HUDEP-2 (cell line): ENCODE measurements around the gene ZP2.
"Not testable (repeated sequence)": the region's sequence is repeated elsewhere in the genome, so short reads cannot be mapped to it uniquely, and the experiment has no call there.

Source experiments
- DNase-seq, 76 experiments: peaks; one replicate each; lab custom pipeline; 2025; ENCODE audit not compliant: unreplicated experiment in 76 of 76; lab: John Stamatoyannopoulos, UW

ZP2 gene

GRCh38 chr16:21179126-21179982 is 32.0 kb downstream of the ZP2 start:
- no peak for DNase-seq

GRCh38 chr16:21175397-21175796 is 36.0 kb downstream of the ZP2 start:
- DNase-seq, result no peak

- DNase-seq, result no peak
These were observed 38.7 kb downstream of the ZP2 start for GRCh38 chr16:21172650-21173049.

- not testable (repeated sequence) for DNase-seq
These were observed 41.3 kb downstream of the ZP2 start for GRCh38 chr16:21170116-21170515.

DNA sequence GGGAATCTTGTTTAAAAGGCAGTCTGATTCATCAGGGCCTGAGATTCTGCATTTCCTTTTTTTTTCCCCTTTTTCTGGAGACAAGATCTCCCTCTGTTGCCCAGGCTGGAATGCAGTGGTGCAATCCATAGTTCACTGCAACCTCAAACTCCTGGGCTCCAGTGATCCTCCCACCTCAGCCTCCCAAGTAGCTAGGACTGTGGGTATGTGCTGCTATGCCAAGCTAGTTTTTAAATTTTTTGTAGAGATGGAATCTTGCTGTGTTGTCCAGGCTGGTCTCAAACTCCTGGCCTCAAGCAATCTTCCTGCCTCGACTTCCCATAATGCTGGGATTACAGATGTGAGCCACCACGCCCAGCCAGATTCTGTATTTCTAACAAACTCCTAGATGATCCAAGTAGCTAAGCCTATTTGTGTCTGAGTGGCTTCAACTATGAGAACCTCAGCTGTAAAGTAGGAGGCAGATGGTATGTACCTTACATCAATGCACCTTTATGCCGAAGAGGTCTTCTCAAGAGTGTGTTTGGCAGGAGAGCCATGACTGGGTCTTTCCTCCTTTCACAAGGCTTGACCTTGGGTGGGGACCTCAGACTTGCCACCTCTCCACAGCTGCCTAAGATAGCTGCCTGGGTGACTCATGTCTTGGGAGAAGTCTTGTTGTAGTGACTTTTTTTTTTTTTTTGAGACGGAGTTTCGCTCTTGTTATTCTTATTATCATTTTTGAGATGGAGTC is 42.0 kb downstream of the ZP2 start:
- peak in 43 of 76 experiments; percentile 4 to 59 (median 23) for DNase-seq

DNA sequence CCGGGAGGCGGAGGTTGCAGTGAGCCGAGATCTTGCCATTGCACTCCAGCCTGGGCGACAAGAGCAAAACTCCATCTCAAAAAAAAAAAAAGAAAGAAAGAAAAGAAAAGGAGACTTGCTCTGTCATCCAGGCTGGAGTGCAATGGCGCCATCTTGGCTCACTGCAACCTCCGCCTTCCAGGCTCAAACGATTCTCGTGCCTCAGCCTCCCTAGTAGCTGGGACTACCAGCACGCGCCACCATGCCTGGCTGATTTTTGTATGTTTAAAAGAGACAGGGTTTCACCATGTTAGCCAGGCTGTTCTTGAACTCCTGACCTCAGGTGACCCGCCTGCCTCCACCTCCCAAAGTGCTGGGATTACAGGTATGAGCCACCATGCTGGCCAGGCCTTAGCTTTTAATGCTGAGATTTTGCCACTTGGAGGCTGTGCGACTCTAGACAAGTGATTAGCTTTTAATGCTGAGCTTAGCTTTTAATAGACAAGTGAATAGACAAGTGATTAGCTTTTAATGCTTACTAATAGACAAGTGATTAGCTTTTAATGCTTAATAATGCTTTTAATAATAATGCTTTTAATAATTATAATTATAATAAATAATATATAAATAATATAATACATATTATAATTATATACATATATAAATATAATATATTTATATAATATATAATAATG is 43.3 kb downstream of the ZP2 start:
- no peak for DNase-seq

GRCh38 chr16:21167360-21167759 is 44.0 kb downstream of the ZP2 start:
- no peak for DNase-seq

DNA sequence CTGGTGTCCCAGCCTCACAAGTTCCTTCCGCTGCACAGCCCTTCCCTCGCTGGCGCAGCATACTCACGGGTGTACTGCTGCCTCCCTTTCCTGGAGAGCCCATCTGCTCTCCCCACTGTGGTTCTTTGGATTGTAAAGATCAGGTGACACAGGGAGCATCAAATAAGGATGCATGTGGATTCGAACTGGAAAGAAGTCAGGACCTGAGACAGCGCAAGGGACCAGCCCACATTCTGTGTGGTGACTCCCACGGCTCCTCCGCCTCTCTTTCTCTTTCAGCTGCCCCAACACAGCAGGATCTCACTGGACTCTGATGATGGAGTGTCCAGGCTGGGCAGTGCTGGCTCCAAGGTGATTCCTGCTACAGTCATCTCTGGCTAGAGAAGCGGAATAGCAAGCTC is 44.8 kb downstream of the ZP2 start:
- peak in 3 of 76 experiments; percentile 2 to 5 (median 4) for DNase-seq

DNA sequence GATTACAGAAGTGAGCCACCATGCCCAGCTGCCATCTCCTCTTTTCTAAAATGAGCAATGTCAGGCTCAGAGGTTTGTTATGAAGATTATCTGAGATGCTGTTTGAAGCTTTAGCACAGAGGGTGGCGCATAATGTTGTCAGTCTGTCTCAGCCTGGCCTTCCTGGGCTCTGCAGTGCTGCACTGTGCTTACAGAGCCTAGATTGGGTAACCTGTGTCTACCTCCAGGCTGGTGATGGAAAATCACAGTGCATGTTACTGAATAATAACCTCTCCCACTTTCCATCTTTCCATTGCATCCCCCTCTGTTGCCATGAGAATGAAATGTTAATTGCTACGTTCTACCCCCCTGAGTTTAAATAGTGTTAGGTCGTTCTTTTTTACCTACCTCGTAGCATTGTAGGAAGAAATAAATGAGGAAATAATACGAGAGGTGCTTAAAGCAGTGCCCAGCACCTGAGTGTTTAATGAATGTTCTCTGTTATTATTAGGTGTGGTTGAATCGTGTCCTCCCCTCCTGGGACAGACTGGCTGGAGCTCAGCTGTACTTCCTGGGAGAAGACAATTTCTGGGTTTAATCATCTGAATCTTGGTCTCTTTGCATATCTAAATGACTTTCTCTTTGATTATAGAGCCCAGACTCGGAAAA is 46.7 kb downstream of the ZP2 start:
- DNase-seq, result no peak

DNA sequence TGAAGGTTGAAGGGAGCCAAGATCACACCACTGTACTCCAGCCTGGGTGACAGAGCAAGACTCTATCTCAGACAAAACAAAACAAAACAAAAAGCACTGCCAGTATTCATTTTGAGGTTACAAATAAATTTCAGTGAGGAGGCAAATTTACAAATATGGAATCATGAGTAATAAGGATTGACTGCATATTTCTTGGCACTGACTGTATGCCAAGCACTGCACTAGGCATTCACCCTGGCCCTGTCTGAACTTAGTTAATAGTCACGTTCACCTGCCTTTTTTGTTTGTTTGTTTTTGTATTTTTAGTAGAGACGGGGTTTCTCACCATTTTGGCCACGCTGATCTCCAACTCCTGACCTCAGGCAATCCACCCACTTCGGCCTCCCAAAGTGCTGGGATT is 47.8 kb downstream of the ZP2 start:
- DNase-seq, result no peak

GRCh38 chr16:21162661-21163151 is 48.7 kb downstream of the ZP2 start:
- no peak for DNase-seq

- no peak for DNase-seq
These were observed 50.2 kb downstream of the ZP2 start for GRCh38 chr16:21161211-21161610.

DNA sequence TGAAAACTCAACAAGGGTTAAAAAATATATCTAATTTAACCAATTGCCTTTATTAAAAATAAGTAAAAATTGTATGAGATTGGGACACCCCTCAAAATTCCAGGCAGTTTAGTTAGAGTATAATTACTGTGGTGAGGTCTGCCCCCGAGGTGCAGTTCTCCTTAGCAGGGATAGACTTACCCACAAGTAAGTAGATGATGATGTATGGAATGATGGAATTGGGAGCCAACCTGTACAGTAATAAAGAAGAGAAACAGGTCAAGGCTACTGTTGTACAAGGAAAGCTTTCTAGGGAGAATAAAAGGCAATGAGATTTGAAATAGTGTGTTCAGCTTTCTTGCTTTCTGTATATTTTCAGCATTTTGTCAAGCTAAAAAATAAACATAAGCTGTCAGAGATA is 51.1 kb downstream of the ZP2 start:
- no peak for DNase-seq

- DNase-seq, result peak in 5 of 76 experiments; percentile 3 to 30 (median 10)
These were observed 52.0 kb downstream of the ZP2 start for GRCh38 chr16:21159281-21159951.

GRCh38 chr16:21158208-21159110 is 52.9 kb downstream of the ZP2 start, which contains the start of gene LDAF1:
LDAF1 (plus strand) TSS chr16:21158674; CDS start chr16:21161183, 2,509 bp downstream.
- DNase-seq, result peak in 67 of 76 experiments; percentile 10 to 83 (median 58)

DNA sequence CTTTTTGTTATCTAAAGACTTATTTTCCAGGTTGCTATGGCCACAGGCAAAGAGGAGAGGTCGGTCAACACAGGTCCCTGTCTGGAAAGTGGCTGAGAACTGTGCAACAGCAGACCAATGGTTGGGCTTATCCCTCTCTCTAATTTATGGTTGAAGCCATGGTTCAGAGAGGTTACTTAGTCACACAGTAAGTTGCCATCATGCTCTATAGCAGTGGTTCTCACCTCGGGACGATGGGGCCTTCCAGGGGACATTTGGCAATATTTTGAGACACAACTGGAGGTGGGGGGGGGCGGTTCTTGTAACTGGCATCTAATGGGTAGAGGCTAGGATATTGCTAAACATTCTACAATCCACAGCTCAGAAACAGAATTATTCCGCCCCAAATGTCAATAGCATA is 53.7 kb downstream of the ZP2 start:
- DNase-seq, result no peak

DNA sequence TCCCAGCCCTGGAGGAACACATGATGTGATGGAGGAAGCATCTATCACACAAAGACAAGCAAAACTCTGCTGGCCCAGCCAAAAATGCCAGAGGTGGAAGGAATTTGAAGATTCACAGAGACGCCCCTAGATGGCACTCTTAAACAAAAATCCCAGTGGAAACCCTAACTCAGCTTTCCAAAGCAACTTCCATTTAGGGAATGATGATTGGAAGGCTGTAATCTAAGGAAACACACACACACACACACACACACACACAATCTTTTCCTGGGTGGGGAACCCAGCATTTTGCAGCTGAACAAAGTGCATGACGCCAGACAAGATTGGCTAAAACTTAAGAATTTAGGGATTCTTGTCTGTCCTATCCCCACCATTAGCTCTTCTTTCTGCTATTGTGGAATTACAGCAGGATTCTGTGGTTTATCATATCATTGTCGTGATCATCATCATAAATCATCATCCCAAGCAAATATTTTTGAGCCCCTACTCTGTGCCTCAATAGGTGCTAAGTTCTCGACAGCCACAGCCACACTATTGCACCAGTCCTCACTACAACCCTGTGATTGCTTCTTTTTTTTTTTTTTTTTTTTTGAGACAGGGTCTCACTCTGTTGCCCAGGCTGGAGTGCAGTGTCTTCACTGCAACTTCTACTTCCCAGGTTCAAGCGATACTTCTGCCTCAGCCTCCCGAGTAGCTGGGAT is 54.5 kb downstream of the ZP2 start:
- DNase-seq, result peak in 14 of 76 experiments; percentile 2 to 35 (median 9)

GRCh38 chr16:21156011-21156410 is 55.4 kb downstream of the ZP2 start:
- DNase-seq, result not testable (repeated sequence)
